ENCODE results near the gene BACE1.

Gene BACE1

DNA sequence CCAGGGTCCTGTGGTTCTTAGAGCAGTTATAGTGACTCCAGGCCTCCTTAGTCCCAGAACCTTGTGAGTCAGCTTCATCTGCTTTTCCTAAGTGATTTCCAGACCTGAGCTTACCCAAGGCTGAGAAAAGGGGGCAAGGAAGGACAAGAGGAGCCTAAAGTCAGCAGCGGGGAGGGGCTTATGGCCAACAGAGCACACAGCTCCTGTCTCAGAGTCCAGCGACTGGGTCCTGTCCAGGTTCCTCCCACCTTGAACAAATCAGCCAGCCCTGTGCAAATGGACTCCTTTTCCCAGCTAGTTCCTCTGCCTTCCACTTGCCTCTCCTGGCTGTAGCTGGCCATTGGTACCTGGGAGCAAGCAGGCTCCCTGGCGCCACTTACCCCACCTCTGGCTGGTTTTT is 10.9 kb downstream of the BACE1 start:
- no peak for DNase-seq

GRCh38 chr11:117303646-117304315 is 12.3 kb downstream of the BACE1 start:
- DNase-seq = no peak

DNA sequence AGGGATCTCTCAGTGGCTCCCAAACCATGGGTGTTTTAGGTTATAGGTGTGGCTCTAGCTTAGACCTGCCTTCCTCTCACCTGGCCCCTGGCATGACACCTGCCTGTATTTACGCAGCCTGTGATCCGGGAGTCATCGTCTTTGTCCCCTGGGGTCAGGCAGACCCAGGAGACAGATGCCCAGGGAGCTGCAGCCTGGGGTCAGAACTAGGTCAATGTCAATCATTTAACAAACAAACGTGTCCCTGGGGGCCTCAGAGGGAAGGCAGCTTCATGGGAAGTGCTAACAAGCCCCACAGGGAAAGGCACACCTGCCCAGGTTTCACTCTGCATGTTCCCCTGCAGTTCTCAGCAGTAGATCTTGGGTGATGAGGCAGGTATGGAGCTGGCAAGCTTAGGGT is 13.0 kb downstream of the BACE1 start:
- DNase-seq = no peak

GRCh38 chr11:117302228-117302627 is 13.8 kb downstream of the BACE1 start:
- DNase-seq = no peak

DNA sequence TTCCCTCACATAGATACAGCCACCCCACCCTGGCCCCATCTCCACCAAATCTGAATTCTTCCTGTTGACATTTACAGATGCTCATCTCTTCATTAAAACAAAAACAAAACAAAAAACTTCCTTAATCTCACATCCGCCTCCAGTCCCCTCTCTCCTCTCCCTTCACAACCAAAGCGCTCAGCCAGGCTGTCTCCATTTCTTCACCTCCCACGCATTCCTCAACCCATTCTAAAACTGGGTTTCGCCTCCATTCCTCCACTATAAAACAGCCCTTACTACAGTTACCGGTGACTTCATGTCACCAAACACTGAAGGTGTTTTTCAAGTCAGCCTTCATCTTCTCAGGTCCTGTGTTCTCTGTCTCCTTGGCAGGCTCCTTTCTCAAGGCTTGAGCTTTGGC is 15.3 kb downstream of the BACE1 start:
- DNase-seq = no peak

DNA sequence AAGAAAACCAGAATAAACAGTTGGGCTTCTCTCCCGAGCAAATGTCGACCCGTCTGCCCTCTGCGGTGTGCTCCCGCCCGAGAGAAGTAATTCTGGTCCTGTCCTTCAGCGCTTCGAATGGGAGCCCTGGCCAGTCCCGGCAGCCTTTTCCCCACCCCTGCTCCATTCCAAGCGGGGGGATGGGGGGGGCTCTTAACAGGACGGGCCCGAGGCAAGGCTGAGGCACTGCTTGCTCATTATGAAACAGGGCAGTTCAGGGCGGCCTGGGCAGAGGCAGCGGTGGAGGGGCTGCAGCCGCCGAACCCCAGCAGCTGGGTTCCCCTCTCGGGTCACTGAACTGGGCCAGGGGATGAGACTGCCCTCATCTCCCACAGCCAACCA is 15.8 kb downstream of the BACE1 start:
- no peak for DNase-seq

- DNase-seq = no peak
Measured at GRCh38 chr11:117299351-117300282, 16.4 kb downstream of the BACE1 start.

GRCh38 chr11:117298195-117298594 is 17.9 kb downstream of the BACE1 start:
- no peak for DNase-seq

DNA sequence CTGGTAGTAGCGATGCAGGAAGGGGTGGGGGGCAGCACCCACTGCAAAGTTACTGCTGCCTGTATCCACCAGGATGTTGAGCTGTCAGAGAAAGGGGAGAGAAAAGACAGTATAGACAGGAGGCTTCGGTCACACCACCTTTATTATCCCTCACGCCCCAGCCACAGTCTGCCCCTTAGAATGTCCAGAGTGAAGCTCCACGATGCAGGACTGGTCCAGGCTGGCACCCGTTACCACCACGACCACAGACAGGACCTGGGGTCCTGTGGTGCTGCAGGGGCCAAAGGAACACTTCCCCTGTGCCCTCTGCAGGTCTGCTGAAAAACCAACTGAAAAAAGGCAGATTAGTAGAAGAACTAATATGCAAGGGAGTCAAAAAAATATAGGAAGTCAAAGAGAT is 19.2 kb downstream of the BACE1 start:
- no peak for DNase-seq

DNA sequence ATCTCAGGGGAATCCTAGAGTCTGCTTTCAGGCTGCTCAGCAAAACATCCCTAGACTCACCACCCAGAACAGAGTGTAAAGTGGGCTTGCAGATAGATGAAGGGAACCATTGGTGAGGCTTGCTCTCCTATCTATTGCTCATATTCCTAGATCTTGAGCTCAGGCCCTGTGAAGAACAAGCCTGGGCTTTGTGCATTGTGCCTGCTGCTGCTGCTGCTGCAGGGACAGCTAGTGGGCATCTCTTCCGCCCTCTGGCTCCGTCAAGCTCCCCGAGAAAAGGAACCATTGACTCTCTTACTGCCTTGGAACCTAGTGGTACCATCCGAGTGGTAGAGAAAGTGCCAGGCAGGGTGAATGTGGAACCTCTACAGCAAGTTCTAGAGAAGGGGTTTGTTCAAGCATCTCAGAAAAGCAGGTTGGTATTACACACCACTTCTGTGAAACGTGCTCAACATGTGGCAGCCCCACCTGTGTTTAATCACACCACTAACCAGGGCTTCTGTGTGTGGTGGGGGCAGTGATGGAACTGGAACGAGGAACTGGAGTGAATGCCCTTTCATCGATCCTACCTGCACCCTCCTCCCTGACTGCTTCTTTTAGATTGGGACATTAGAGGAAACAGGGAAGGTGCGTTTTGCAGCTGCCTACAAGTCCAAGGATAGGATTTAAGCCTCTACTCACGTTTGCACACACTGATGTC is 20.5 kb downstream of the BACE1 start:
- no peak for DNase-seq

- no peak for DNase-seq
Measured at GRCh38 chr11:117292616-117293015, 23.4 kb downstream of the BACE1 start.

GRCh38 chr11:117290809-117291396 is 25.2 kb downstream of the BACE1 start, which contains the start of gene BACE1-AS:
Gene BACE1-AS (plus strand): TSS chr11:117291346.
- no peak for DNase-seq

DNA sequence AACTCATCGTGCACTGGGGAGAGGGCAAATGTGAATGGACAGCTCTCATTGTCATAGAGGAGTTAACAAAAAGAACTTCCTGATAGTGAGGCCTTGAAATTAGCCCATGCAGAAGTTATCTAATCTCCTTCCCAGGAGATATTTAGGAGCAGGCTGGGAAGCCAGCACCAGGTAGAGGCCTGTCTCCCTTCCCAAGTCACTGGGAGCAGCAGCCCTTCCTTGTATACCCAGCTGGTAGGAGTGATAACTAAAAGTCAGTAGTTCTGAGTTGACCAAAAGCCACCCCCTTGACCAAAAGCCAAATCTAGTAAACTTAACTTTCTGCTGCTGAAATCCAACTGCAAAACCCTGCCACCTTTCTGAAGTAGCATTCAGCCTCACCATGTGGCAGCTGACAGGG is 26.3 kb downstream of the BACE1 start:
- no peak for DNase-seq

- DNase-seq = no peak
Measured at GRCh38 chr11:117287668-117288067, 28.4 kb downstream of the BACE1 start.

DNA sequence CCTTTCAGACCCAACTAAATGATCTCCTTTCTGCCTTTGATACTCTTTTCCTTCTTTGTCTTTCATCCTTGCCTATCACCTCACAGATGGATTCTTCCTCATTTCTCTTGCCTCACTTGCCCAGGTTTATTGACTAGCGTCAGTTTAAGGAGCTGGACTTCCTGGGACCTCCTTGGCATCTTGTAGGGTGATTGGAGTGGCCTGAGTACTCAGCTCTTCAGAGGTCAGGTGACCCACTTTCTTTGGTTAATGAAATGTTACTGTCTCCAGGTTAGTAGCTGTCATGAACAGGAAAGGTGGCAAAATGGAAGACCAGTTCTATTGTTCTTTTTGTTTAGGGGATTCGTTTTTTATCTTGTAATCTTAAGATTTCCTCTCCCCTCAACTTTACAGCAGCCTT is 29.5 kb downstream of the BACE1 start:
- DNase-seq = no peak

GRCh38 chr11:117284053-117284452 is 32.0 kb downstream of the BACE1 start:
- no peak for DNase-seq

DNA sequence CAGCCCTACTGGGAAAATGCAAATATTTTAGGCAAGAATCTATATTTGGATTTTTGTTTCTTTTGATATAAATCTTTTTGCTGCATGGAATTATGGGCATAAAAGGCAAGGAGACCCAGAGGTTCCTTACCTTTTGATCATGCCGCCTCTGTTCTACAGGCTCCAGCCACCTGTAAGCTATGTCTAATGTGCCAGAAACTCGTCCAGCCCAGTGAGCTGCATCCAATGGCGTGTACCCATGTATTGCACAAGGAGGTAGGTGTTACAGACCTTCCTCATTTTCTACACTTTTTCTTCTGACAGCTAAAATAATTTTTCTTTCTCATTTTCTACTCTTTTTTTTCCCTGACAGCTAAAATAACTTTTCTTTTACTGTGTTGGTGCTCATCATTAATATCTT is 33.1 kb downstream of the BACE1 start:
- no peak for DNase-seq

- no peak for DNase-seq
Measured at GRCh38 chr11:117281869-117282268, 34.2 kb downstream of the BACE1 start.

GRCh38 chr11:117281159-117281558 is 34.9 kb downstream of the BACE1 start:
- no peak for DNase-seq

GRCh38 chr11:117279711-117280376 is 36.2 kb downstream of the BACE1 start:
- DNase-seq = no peak

DNA sequence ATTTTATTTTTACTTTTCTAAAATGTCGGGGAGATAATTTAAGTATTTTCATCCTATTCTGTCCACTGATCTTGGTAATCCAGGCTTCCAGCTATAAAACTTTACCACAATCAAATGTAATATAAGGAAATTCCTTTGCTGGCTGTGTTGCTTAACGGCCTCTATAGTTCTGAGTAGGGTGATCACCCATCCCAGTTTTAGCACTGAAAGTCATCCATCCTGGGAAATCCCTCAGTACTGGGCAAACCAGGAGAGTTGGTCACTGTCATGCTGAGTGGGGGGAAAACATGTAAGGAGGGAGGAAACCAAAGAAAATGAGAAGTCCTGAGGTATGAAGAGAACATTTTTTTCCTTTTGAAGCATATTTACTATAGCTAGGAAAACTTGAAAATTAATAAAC is 37.7 kb downstream of the BACE1 start:
- DNase-seq = no peak

DNA sequence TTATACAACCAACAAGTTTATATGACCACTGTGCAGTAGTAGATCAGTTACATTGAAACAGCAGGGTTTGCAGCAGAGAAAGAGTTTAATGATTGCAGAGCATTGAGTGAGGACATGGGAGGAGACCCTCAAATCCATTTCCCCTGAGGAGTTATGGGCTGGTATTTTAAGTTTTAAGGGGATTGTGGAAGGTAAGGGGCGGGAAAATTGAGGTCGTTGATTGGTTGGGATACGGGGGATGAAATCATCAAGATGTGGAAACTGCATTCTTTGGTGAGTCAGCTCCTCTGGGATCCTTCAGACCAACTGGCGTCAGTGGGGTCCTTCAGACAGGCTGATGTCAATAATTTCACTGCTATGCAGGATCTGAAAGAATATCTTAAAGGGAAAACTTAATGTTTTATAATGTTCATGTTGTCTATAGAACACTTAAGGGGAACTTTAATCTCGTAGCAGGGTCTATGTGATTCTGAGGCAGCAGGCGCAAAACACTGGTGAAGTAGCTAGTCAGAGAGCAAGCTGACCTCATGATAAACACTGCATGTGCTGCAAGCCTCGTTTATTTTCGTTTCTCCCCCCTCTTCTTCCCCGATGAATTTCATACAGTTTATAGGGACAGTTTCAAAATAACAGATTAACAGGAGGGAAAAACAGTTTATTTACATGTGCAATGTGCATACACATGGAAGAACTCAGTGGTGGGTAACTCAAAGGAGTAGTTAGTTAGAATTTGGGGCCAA is 42.3 kb downstream of the BACE1 start:
- DNase-seq = no peak
